Mucosa of stomach (tissue), 1 donor: ENCODE measurements around the gene BEGAIN.

Source experiments
- H3K27me3 ChIP-seq: one replicate; pipeline ENCODE4 v1.7.0; 2013; ENCODE audit warnings: mild to moderate bottlenecking, low read length; ENCODE audit not compliant: control insufficient read depth, insufficient read depth
- H3K36me3 ChIP-seq: one replicate; pipeline ENCODE4 v1.7.0; 2013; ENCODE audit warnings: low read length; ENCODE audit not compliant: control insufficient read depth, insufficient read depth
- H3K4me1 ChIP-seq: one replicate; pipeline ENCODE4 v1.7.0; 2013; ENCODE audit warnings: mild to moderate bottlenecking, low read length; ENCODE audit not compliant: control insufficient read depth, insufficient read depth
- H3K4me3 ChIP-seq: one replicate; pipeline ENCODE4 v1.7.0; 2013; ENCODE audit warnings: low read length
- H3K9ac ChIP-seq: one replicate; pipeline ENCODE4 v1.7.0; 2013; ENCODE audit warnings: mild to moderate bottlenecking, low read length, moderate library complexity
- H3K9me3 ChIP-seq: one replicate; pipeline ENCODE4 v1.7.0; 2013; ENCODE audit warnings: mild to moderate bottlenecking, low read length, moderate library complexity; ENCODE audit not compliant: control insufficient read depth
- donor health status: Pancreatic carcinoma.

The BEGAIN gene

GRCh38 chr14:100604709-100605108 lies 17.5 kb upstream of the BEGAIN start:
- Histone ChIP-seq H3K9me3 (no peaks in the 10 kb centered on the region), H3K4me1 (no peaks in the 10 kb centered on the region), H3K4me3 (no peak overlapping the region), H3K9ac (no peak overlapping the region), H3K27me3 (peaks cover 4% of the 10 kb centered on the region), H3K36me3 (no peaks in the 10 kb centered on the region)

GRCh38 chr14:100604121-100604501 lies 16.9 kb upstream of the BEGAIN start:
- no peaks in the 10 kb centered on the region for H3K4me1 ChIP-seq
- H3K36me3 ChIP-seq: no peaks in the 10 kb centered on the region
- H3K9ac ChIP-seq: no peak overlapping the region
- H3K27me3 ChIP-seq: peaks cover 4% of the 10 kb centered on the region
- no peak overlapping the region for H3K4me3 ChIP-seq
- H3K9me3 ChIP-seq: no peaks in the 10 kb centered on the region

- H3K9me3 ChIP-seq: no peaks in the 10 kb centered on the region
- H3K4me3 ChIP-seq: no peak overlapping the region
- no peak overlapping the region for H3K9ac ChIP-seq
- no peaks in the 10 kb centered on the region for H3K36me3 ChIP-seq
- peaks cover 4% of the 10 kb centered on the region for H3K27me3 ChIP-seq
- no peaks in the 10 kb centered on the region for H3K4me1 ChIP-seq
These were observed 16.3 kb upstream of the BEGAIN start for GRCh38 chr14:100603341-100604120.

GRCh38 chr14:100602621-100603230 lies 15.5 kb upstream of the BEGAIN start:
- Histone ChIP-seq H3K9ac (no peak overlapping the region), H3K4me1 (no peaks in the 10 kb centered on the region), H3K9me3 (no peaks in the 10 kb centered on the region), H3K4me3 (no peak overlapping the region), H3K36me3 (no peaks in the 10 kb centered on the region), H3K27me3 (peaks cover 4% of the 10 kb centered on the region)

- Histone ChIP-seq H3K4me3 (no peak overlapping the region), H3K9ac (no peak overlapping the region), H3K27me3 (peaks cover 4% of the 10 kb centered on the region)
These were observed 14.7 kb upstream of the BEGAIN start for GRCh38 chr14:100601914-100602313.

GRCh38 chr14:100601064-100601463 lies 13.8 kb upstream of the BEGAIN start:
- no peaks in the 10 kb centered on the region for H3K36me3 ChIP-seq
- no peak overlapping the region for H3K9ac ChIP-seq
- no peaks in the 10 kb centered on the region for H3K9me3 ChIP-seq
- peaks cover 4% of the 10 kb centered on the region for H3K27me3 ChIP-seq
- H3K4me1 ChIP-seq: no peaks in the 10 kb centered on the region
- no peak overlapping the region for H3K4me3 ChIP-seq

More at GRCh38 chr14:100601914-100602313, 14.7 kb upstream of the BEGAIN start:
- Histone ChIP-seq H3K4me1 (no peaks in the 10 kb centered on the region), H3K9me3 (no peaks in the 10 kb centered on the region), H3K36me3 (no peaks in the 10 kb centered on the region)

- peaks cover 1% of the 10 kb centered on the region for H3K27me3 ChIP-seq
These were observed 12.8 kb upstream of the BEGAIN start for GRCh38 chr14:100599981-100600380.

GRCh38 chr14:100594625-100594951 lies 7.4 kb upstream of the BEGAIN start:
- Histone ChIP-seq H3K9me3 (no peaks in the 10 kb centered on the region), H3K36me3 (no peaks in the 10 kb centered on the region), H3K27me3 (peaks cover 13% of the 10 kb centered on the region), H3K4me3 (no peak overlapping the region), H3K9ac (no peak overlapping the region), H3K4me1 (no peaks in the 10 kb centered on the region)

More at GRCh38 chr14:100599981-100600380, 12.8 kb upstream of the BEGAIN start:
- H3K9me3 ChIP-seq: no peaks in the 10 kb centered on the region
- no peak overlapping the region for H3K9ac ChIP-seq
- H3K4me3 ChIP-seq: no peak overlapping the region
- H3K36me3 ChIP-seq: no peaks in the 10 kb centered on the region
- no peaks in the 10 kb centered on the region for H3K4me1 ChIP-seq

GRCh38 chr14:100593751-100594624 lies 6.8 kb upstream of the BEGAIN start:
- Histone ChIP-seq H3K27me3 (peaks cover 17% of the 10 kb centered on the region), H3K9me3 (no peaks in the 10 kb centered on the region), H3K4me1 (no peaks in the 10 kb centered on the region), H3K36me3 (no peaks in the 10 kb centered on the region), H3K4me3 (no peak overlapping the region), H3K9ac (no peak overlapping the region)

GRCh38 chr14:100592972-100593371 lies 5.8 kb upstream of the BEGAIN start:
- Histone ChIP-seq H3K9ac (no peak overlapping the region), H3K9me3 (no peaks in the 10 kb centered on the region), H3K4me1 (no peaks in the 10 kb centered on the region), H3K4me3 (no peak overlapping the region), H3K36me3 (no peaks in the 10 kb centered on the region), H3K27me3 (peaks cover 27% of the 10 kb centered on the region)

GRCh38 chr14:100592461-100592891 lies 5.3 kb upstream of the BEGAIN start:
- H3K36me3 ChIP-seq: no peaks in the 10 kb centered on the region
- no peak overlapping the region for H3K9ac ChIP-seq
- H3K27me3 ChIP-seq: peaks cover 32% of the 10 kb centered on the region
- no peak overlapping the region for H3K4me3 ChIP-seq
- no peaks in the 10 kb centered on the region for H3K9me3 ChIP-seq
- no peaks in the 10 kb centered on the region for H3K4me1 ChIP-seq
